HepG2 (cell line): ENCODE measurements around the gene RGL1. TPM values are rescaled to one million over a fixed set of nuclear protein-coding genes. Genes with fewer than 3 reads are reported as not detected.

Experiments
- ATAC-seq: fragments of 200-7000 bp; cut with Tn5 transposase; 3 replicates; pipeline ENCODE4 v1.9.1; 2020; ENCODE audit warnings: mild to moderate bottlenecking, moderate library complexity
- BruUV-seq: library from RNA; stranded (reverse); fragments of 400-500 nt; replicated peaks from 2 replicates; lab custom pipeline; 2021; lab: Mats Ljungman, UMichigan
- CTCF ChIA-PET: fragments of 300-600 bp; formaldehyde crosslinking; extraction: SDS; loops from one replicate; lab custom pipeline; 2021; ENCODE audit warnings: low total read pairs, inconsistent platforms, low intra/inter-chr PET ratio; lab: Yijun Ruan, JAX
- POLR2A ChIA-PET: fragments of 350-600 bp; sonication (Branson Sonifier 250); formaldehyde crosslinking; loops from one replicate; lab custom pipeline; 2020; ENCODE audit warnings: antibody characterized with exemption, inconsistent platforms; lab: Yijun Ruan, JAX
- DNase-seq: peaks from one replicate; pipeline ENCODE4 v3.0.0-alpha.2; 2015; ENCODE audit warnings: low spot score
- FAIRE-seq: peaks from 3 replicates; lab custom pipeline; 2011; peaks lifted over from hg19 to GRCh38; lab: Jason Lieb, UNC
- H2AFZ ChIP-seq: one replicate; pipeline ENCODE4 v1.6.1; 2011; ENCODE audit warnings: low read length, inconsistent platforms
- H3K27ac ChIP-seq: fragments of 300-600 bp; 3 replicates; pipeline ENCODE4 v1.8.0; 2011; ENCODE audit warnings: mixed run types, mild to moderate bottlenecking, mixed read lengths, low read length, inconsistent platforms; ENCODE audit not compliant: insufficient read depth; ENCODE audit errors: extremely low read length
- H3K27me3 ChIP-seq, 2 experiments: fragments of 200-600 bp in 1 of 2; 2 replicates in 1 of 2; 3 replicates in 1 of 2; pipeline versions ENCODE4 v1.6.0 to v1.8.0; 2011; ENCODE audit warnings: low read length in 2 of 2, mild to moderate bottlenecking in 2 of 2, moderate library complexity in 2 of 2, inconsistent platforms in 1 of 2; ENCODE audit not compliant: insufficient read depth in 2 of 2, control insufficient read depth in 1 of 2
- H3K36me3 ChIP-seq, 2 experiments: fragments of 200-600 bp in 1 of 2; replicated peaks in 1 of 2; 2 replicates in 1 of 2; 3 replicates in 1 of 2; pipeline versions ENCODE4 v1.5.1 to v1.8.0; 2011; ENCODE audit warnings: low read length in 2 of 2, inconsistent platforms in 1 of 2; ENCODE audit not compliant: insufficient read depth in 2 of 2, control insufficient read depth in 1 of 2
- H3K4me1 ChIP-seq: 2 replicates; pipeline ENCODE4 v1.5.1; 2012; ENCODE audit warnings: low read length, inconsistent platforms; ENCODE audit not compliant: insufficient read depth
- H3K4me2 ChIP-seq: 2 replicates; pipeline ENCODE4 v1.6.0; 2011; ENCODE audit warnings: low read depth, low read length, inconsistent platforms
- H3K4me3 ChIP-seq, 3 experiments: fragments of 200-600 bp in 1 of 3; sonication (generic), shearing (Covaris generic) in 1 of 3; replicated peaks in 1 of 3; 2 replicates each; pipeline ENCODE4 v1.5.1; 2011 to 2016; ENCODE audit warnings: low read length in 3 of 3, inconsistent platforms in 2 of 3, low read depth in 2 of 3, mild to moderate bottlenecking in 2 of 3, control low read depth in 1 of 3, mixed read lengths in 1 of 3; ENCODE audit not compliant: insufficient read depth in 1 of 3
- H3K79me2 ChIP-seq: one replicate; pipeline ENCODE4 v1.6.1; 2011; ENCODE audit warnings: low read length, inconsistent platforms; ENCODE audit not compliant: insufficient read depth
- H3K9ac ChIP-seq: 2 replicates; pipeline ENCODE4 v1.6.0; 2011; ENCODE audit warnings: mild to moderate bottlenecking, low read depth, low read length, inconsistent platforms; ENCODE audit not compliant: insufficient read depth
- H3K9me3 ChIP-seq: 2 replicates; pipeline ENCODE4 v1.5.1; 2012; ENCODE audit warnings: mild to moderate bottlenecking, low read length
- H4K20me1 ChIP-seq: 2 replicates; pipeline ENCODE4 v1.6.0; 2011; ENCODE audit warnings: inconsistent platforms, mild to moderate bottlenecking, low read length, moderate library complexity; ENCODE audit not compliant: insufficient read depth
- GTF3A ChIP-seq: sonication (generic); formaldehyde crosslinking; conservative IDR thresholded peaks from 2 replicates; pipeline ENCODE4 v1.4.0; 2020; ENCODE audit warnings: mild to moderate bottlenecking, missing genetic modification reagents
- HNRNPH1 ChIP-seq: fragments of 200-400 bp; formaldehyde crosslinking; optimal IDR thresholded peaks from 2 replicates; pipeline ENCODE3; 2017; ENCODE audit warnings: mild to moderate bottlenecking, low read depth, low read length
- HOXA3 ChIP-seq: sonication (generic); formaldehyde crosslinking; IDR thresholded peaks from 2 replicates; pipeline ENCODE4 v1.5.0; 2020; ENCODE audit warnings: missing genetic modification reagents
- MXD3 ChIP-seq: IDR thresholded peaks from 2 replicates; pipeline ENCODE4 v1.6.1; 2016; ENCODE audit warnings: mild to moderate bottlenecking, missing biosample characterization, missing genetic modification reagents
- NKX3-1 ChIP-seq: sonication (generic); formaldehyde crosslinking; IDR thresholded peaks from 2 replicates; pipeline ENCODE4 v1.5.0; 2020; ENCODE audit warnings: missing genetic modification reagents
- PBX2 ChIP-seq: IDR thresholded peaks from 2 replicates; pipeline ENCODE4 v1.6.1; 2016; ENCODE audit warnings: control low read depth
- RAD21 ChIP-seq: fragments of 450-650 bp; formaldehyde crosslinking; IDR thresholded peaks from 2 replicates; pipeline ENCODE4 v1.5.0; 2020; ENCODE audit warnings: mild to moderate bottlenecking
- SAP130 ChIP-seq: IDR thresholded peaks from 2 replicates; pipeline ENCODE4 v1.6.1; 2016; ENCODE audit warnings: low read depth
- ZBED4 ChIP-seq: sonication (generic); formaldehyde crosslinking; IDR thresholded peaks from 2 replicates; pipeline ENCODE4 v1.4.0; 2020; ENCODE audit warnings: missing genetic modification reagents, borderline replicate concordance
- ZBTB34 ChIP-seq: sonication (generic); formaldehyde crosslinking; IDR thresholded peaks from 2 replicates; pipeline ENCODE4 v1.8.0; 2022; ENCODE audit warnings: mild to moderate bottlenecking, missing genetic modification reagents
- ZNF18 ChIP-seq: sonication (generic); formaldehyde crosslinking; IDR thresholded peaks from 2 replicates; pipeline ENCODE4 v1.8.0; 2022; ENCODE audit warnings: mild to moderate bottlenecking, missing genetic modification reagents; ENCODE audit not compliant: insufficient replicate concordance
- ZNF775 ChIP-seq: sonication (generic); formaldehyde crosslinking; IDR thresholded peaks from 2 replicates; pipeline ENCODE4 v1.4.0; 2020; ENCODE audit warnings: missing genetic modification reagents, mild to moderate bottlenecking, moderate library complexity, borderline replicate concordance
- WGBS: methylation state at CpG from one replicate; pipeline ENCODE4 v1.1.6; 2017; ENCODE audit warnings: low lambda C conversion rate; 5-methylcytosine and 5-hydroxymethylcytosine counted together
- in situ Hi-C: cut with HindIII; loops from 2 replicates; pipeline ENCODE4 v1.10.0; 2017; ENCODE audit warnings: low pct_unique_long_range_greater_than_20kb; ENCODE audit not compliant: extremely low pct_ligation_motif_present
- intact Hi-C: fragments of 100-400 bp; cut with micrococcal nuclease; formaldehyde crosslinking; loops from one replicate; pipeline ENCODE4 v1.10.0; 2022; ENCODE audit not compliant: unreplicated experiment
- polyA plus RNA-seq, 8 experiments: library from polyadenylated mRNA; depleted of rRNA in 3 of 8; stranded (reverse) in 7 of 8; unstranded in 1 of 8; fragments of >200 nt; fragmentation: Illumina TruSeq in 4 of 8; extraction: Trizol in 4 of 8; gene quantifications; 2 replicates each; pipeline versions ENCODE4 v1.2.1 to v1.2.3, GENCODE V29; 2011 to 2016; ENCODE audit warnings: low read depth in 4 of 8, missing spikeins in 1 of 8, mixed read lengths in 1 of 8; ENCODE audit not compliant: insufficient read depth in 1 of 8
- total RNA-seq, 5 experiments: library from RNA; depleted of rRNA; stranded (reverse); fragments of >200 nt; fragmentation: Illumina TruSeq; extraction: Trizol; gene quantifications; 2 replicates each; pipeline ENCODE4 v1.2.3, GENCODE V29; 2016; ENCODE audit warnings: low read depth in 1 of 5

RGL1 gene
- total and polyA plus RNA-seq, 2 of the 13 experiments (the other 11 are each of a cell fraction or from before 2014, with no cell fraction given): 3.5 to 4.7 TPM

GRCh38 chr1:183966487-183966886 lies 161.6 kb downstream of the RGL1 start:
- Histone ChIP-seq H3K79me2 (no peaks in the 10 kb centered on the region), H2AFZ (no peak overlapping the region), H3K9me3 (no peaks in the 10 kb centered on the region), H3K36me3 (no peaks in the 10 kb centered on the region), H3K4me2 (no peak overlapping the region), H4K20me1 (no peaks in the 10 kb centered on the region), H3K9ac (no peak overlapping the region), H3K4me1 (no peaks in the 10 kb centered on the region), H3K27me3 (no peaks in the 10 kb centered on the region), H3K27ac (no peak overlapping the region), H3K4me3 (no peak overlapping the region)
- intact Hi-C loops: no loop called here
- no TSS peak for BruUV-seq
- in situ Hi-C loops: no loop called here
- ATAC-seq: no peak
- 18% methylated on average over 2 of the region's 3 CpGs for WGBS
- no peak for DNase-seq
- ChIA-PET CTCF (no interaction called here), POLR2A (no interaction called here)
- no peak for FAIRE-seq
- TF ChIP-seq ZBTB34 (no peak), ZBED4 (CRISPR knock-in tag) (no peak), HNRNPH1 (no peak), PBX2 (no peak), NKX3-1 (no peak), RAD21 (CRISPR knock-in tag) (no peak), HOXA3 (no peak), ZNF775 (CRISPR knock-in tag) (no peak), MXD3 (CRISPR knock-in tag) (no peak), SAP130 (no peak), ZNF18 (no peak), GTF3A (CRISPR knock-in tag) (no peak)
